ENCODE results near the gene MAP2K2. TPM values are rescaled to one million over a fixed set of nuclear protein-coding genes. Genes with fewer than 3 reads are reported as not detected.
"Not testable (repeated sequence)": the region's sequence is repeated elsewhere in the genome, so short reads cannot be mapped to it uniquely, and the experiment has no call there.

Gene MAP2K2
- total and polyA plus RNA-seq, 2 donors, result 54.7 to 103 TPM

GRCh38 chr19:4142916-4143315 is 19.0 kb upstream of the MAP2K2 start:
- not testable (repeated sequence) for H3K27ac ChIP-seq (ENCODE audit: low read depth); H3K36me3 ChIP-seq (ENCODE audit: insufficient read depth); DNase-seq (ENCODE audit: extremely low spot score); H3K4me3 ChIP-seq (ENCODE audit: low read depth, low read length); H3K4me1 ChIP-seq (ENCODE audit: insufficient read depth)
- 86% methylated on average over 1 of the region's 1 CpG for WGBS

GRCh38 chr19:4140237-4140711 is 16.4 kb upstream of the MAP2K2 start:
- Histone ChIP-seq H3K4me1 (ENCODE audit: insufficient read depth) (no peaks in the 10 kb centered on the region), H3K4me3 (ENCODE audit: low read depth, low read length) (no peak overlapping the region), H3K36me3 (ENCODE audit: insufficient read depth) (no peaks in the 10 kb centered on the region), H3K27ac (ENCODE audit: low read depth) (no peak overlapping the region)
- WGBS, result 29% methylated on average over 12 of the region's 12 CpGs
- DNase-seq (ENCODE audit: extremely low spot score), result no peak

GRCh38 chr19:4139614-4140236 is 15.8 kb upstream of the MAP2K2 start:
- DNase-seq (ENCODE audit: extremely low spot score), result no peak
- H3K4me3 ChIP-seq (ENCODE audit: low read depth, low read length), result no peak overlapping the region
- 36% methylated on average over 14 of the region's 14 CpGs for WGBS
- no peak overlapping the region for H3K27ac ChIP-seq (ENCODE audit: low read depth)
- H3K36me3 ChIP-seq (ENCODE audit: insufficient read depth), result no peaks in the 10 kb centered on the region
- H3K4me1 ChIP-seq (ENCODE audit: insufficient read depth), result no peaks in the 10 kb centered on the region

- no peak for DNase-seq (ENCODE audit: extremely low spot score)
- no peak overlapping the region for H3K4me3 ChIP-seq (ENCODE audit: low read depth, low read length)
- H3K27ac ChIP-seq (ENCODE audit: low read depth), result no peak overlapping the region
- no peaks in the 10 kb centered on the region for H3K4me1 ChIP-seq (ENCODE audit: insufficient read depth)
- no peaks in the 10 kb centered on the region for H3K36me3 ChIP-seq (ENCODE audit: insufficient read depth)
- 77% methylated on average over 5 of the region's 5 CpGs for WGBS
Measured at GRCh38 chr19:4138445-4138844, 14.5 kb upstream of the MAP2K2 start.

GRCh38 chr19:4136680-4137088 is 12.8 kb upstream of the MAP2K2 start:
- no peak overlapping the region for H3K27ac ChIP-seq (ENCODE audit: low read depth)
- 91% methylated on average over 8 of the region's 8 CpGs for WGBS
- H3K4me3 ChIP-seq (ENCODE audit: low read depth, low read length), result no peak overlapping the region

GRCh38 chr19:4135386-4135785 is 11.5 kb upstream of the MAP2K2 start:
- H3K36me3 ChIP-seq (ENCODE audit: insufficient read depth); H3K27ac ChIP-seq (ENCODE audit: low read depth); DNase-seq (ENCODE audit: extremely low spot score); H3K4me1 ChIP-seq (ENCODE audit: insufficient read depth); H3K4me3 ChIP-seq (ENCODE audit: low read depth, low read length): not testable (repeated sequence)
- 90% methylated on average over 9 of the region's 9 CpGs for WGBS

More at GRCh38 chr19:4136680-4137088, 12.8 kb upstream of the MAP2K2 start:
- DNase-seq (ENCODE audit: extremely low spot score), result no peak
- H3K4me1 ChIP-seq (ENCODE audit: insufficient read depth), result no peaks in the 10 kb centered on the region
- no peaks in the 10 kb centered on the region for H3K36me3 ChIP-seq (ENCODE audit: insufficient read depth)

- no peak for DNase-seq (ENCODE audit: extremely low spot score)
- Histone ChIP-seq H3K27ac (ENCODE audit: low read depth) (no peak overlapping the region), H3K4me3 (ENCODE audit: low read depth, low read length) (no peak overlapping the region), H3K4me1 (ENCODE audit: insufficient read depth) (no peaks in the 10 kb centered on the region), H3K36me3 (ENCODE audit: insufficient read depth) (no peaks in the 10 kb centered on the region)
- 36% methylated on average over 6 of the region's 6 CpGs for WGBS
Measured at GRCh38 chr19:4134351-4134750, 10.4 kb upstream of the MAP2K2 start.

- no peak for DNase-seq (ENCODE audit: extremely low spot score)
- H3K4me3 ChIP-seq (ENCODE audit: low read depth, low read length), result no peak overlapping the region
- H3K36me3 ChIP-seq (ENCODE audit: insufficient read depth), result no peaks in the 10 kb centered on the region
- H3K4me1 ChIP-seq (ENCODE audit: insufficient read depth), result no peaks in the 10 kb centered on the region
- H3K27ac ChIP-seq (ENCODE audit: low read depth), result no peak overlapping the region
- WGBS, result 39% methylated on average over 8 of the region's 8 CpGs
Measured at GRCh38 chr19:4130744-4131438, 7.0 kb upstream of the MAP2K2 start.

GRCh38 chr19:4129050-4129449 is 5.1 kb upstream of the MAP2K2 start:
- DNase-seq (ENCODE audit: extremely low spot score); H3K27ac ChIP-seq (ENCODE audit: low read depth); H3K4me1 ChIP-seq (ENCODE audit: insufficient read depth); H3K4me3 ChIP-seq (ENCODE audit: low read depth, low read length); H3K36me3 ChIP-seq (ENCODE audit: insufficient read depth): not testable (repeated sequence)
- 91% methylated on average over 7 of the region's 7 CpGs for WGBS

GRCh38 chr19:4127322-4127721 is 3.4 kb upstream of the MAP2K2 start:
- H3K36me3 ChIP-seq (ENCODE audit: insufficient read depth); H3K4me1 ChIP-seq (ENCODE audit: insufficient read depth); H3K27ac ChIP-seq (ENCODE audit: low read depth); DNase-seq (ENCODE audit: extremely low spot score); H3K4me3 ChIP-seq (ENCODE audit: low read depth, low read length): not testable (repeated sequence)
- WGBS, result 86% methylated on average over 4 of the region's 4 CpGs

GRCh38 chr19:4124638-4125037 is 716 bp upstream of the MAP2K2 start:
- peak overlapping the region; percentile 100 for H3K4me3 ChIP-seq (ENCODE audit: low read depth, low read length)
- WGBS, result 48% methylated on average over 8 of the region's 8 CpGs
- no peak overlapping the region for H3K27ac ChIP-seq (ENCODE audit: low read depth)

GRCh38 chr19:4122480-4122879 is 1.4 kb downstream of the MAP2K2 start:
- 68% methylated on average over 5 of the region's 5 CpGs for WGBS
- Histone ChIP-seq H3K4me3 (ENCODE audit: low read depth, low read length) (peak overlapping the region; percentile 100), H3K36me3 (ENCODE audit: insufficient read depth) (peaks cover 4% of the 10 kb centered on the region), H3K27ac (ENCODE audit: low read depth) (no peak overlapping the region), H3K4me1 (ENCODE audit: insufficient read depth) (peaks cover 4% of the 10 kb centered on the region)
- no peak for DNase-seq (ENCODE audit: extremely low spot score)

More at GRCh38 chr19:4124638-4125037, 716 bp upstream of the MAP2K2 start:
- peaks cover 2% of the 10 kb centered on the region for H3K36me3 ChIP-seq (ENCODE audit: insufficient read depth)
- no peak for DNase-seq (ENCODE audit: extremely low spot score)
- H3K4me1 ChIP-seq (ENCODE audit: insufficient read depth), result peaks cover 4% of the 10 kb centered on the region

GRCh38 chr19:4121815-4122214 is 2.1 kb downstream of the MAP2K2 start:
- DNase-seq (ENCODE audit: extremely low spot score), result no peak
- no peak overlapping the region for H3K4me3 ChIP-seq (ENCODE audit: low read depth, low read length)
- H3K4me1 ChIP-seq (ENCODE audit: insufficient read depth), result peaks cover 4% of the 10 kb centered on the region
- 96% methylated on average over 4 of the region's 4 CpGs for WGBS
- H3K36me3 ChIP-seq (ENCODE audit: insufficient read depth), result peaks cover 4% of the 10 kb centered on the region
- no peak overlapping the region for H3K27ac ChIP-seq (ENCODE audit: low read depth)

- 94% methylated on average over 5 of the region's 5 CpGs for WGBS
- no peak for DNase-seq (ENCODE audit: extremely low spot score)
- peaks cover 4% of the 10 kb centered on the region for H3K36me3 ChIP-seq (ENCODE audit: insufficient read depth)
- H3K27ac ChIP-seq (ENCODE audit: low read depth), result no peak overlapping the region
- H3K4me3 ChIP-seq (ENCODE audit: low read depth, low read length), result no peak overlapping the region
- H3K4me1 ChIP-seq (ENCODE audit: insufficient read depth), result peaks cover 4% of the 10 kb centered on the region
Measured at GRCh38 chr19:4121273-4121612, 2.7 kb downstream of the MAP2K2 start.

Measured in urinary bladder (tissue), 4 donors.